HG02623 (cell line): Measurements from ENCODE around the gene KRT40.
"Not testable (repeated sequence)": the region's sequence is repeated elsewhere in the genome, so short reads cannot be mapped to it uniquely, and the experiment has no call there.

Experiments
- ATAC-seq: cut with Tn5 transposase; IDR thresholded peaks from one replicate; pipeline ENCODE4 v1.9.1; 2021; ENCODE audit warnings: moderate library complexity; ENCODE audit not compliant: unreplicated experiment

KRT40 gene

GRCh38 chr17:40984226-40984625, at the start of gene KRT40:
TSS of gene KRT40 (minus strand) at chr17:40984326. CDS start at chr17:40984273, 53 bp downstream.
- ATAC-seq = no peak

DNA sequence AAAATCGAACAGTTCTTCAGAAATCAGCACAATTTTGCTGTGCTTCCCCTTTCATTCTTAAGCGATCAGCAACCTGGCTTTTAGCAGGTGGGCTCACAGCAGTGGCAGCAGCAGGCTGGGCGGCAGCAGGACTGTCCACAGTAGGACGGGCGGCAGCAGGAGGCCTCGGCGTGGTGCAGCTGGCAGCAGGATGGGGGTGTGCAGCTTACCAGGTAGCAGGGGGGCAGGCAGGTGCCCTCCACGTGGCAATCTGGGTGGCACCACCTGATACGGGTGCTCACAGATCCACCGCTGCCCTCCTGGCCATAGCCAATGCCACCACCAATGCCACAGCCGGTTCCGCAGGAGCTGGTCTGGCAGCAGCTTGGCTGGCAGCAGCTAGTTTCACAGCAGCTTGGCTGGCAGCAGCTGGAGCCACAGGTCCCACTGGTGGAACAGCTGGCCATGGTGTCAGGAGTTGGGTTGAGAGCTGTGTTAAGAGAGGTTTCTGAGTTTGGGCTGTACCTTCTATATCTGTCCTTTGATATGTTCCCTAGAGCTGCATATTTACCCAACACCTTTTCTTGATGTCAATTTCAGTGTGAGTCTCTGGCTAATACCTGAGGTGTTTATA, 45.6 kb upstream of the KRT40 start, which contains the start of gene KRTAP1-4:
KRTAP1-4 (minus strand) TSS at position 563 of the 613 bp plus-strand sequence; CDS start at position 446, 117 bp downstream.
- ATAC-seq = no peak

DNA sequence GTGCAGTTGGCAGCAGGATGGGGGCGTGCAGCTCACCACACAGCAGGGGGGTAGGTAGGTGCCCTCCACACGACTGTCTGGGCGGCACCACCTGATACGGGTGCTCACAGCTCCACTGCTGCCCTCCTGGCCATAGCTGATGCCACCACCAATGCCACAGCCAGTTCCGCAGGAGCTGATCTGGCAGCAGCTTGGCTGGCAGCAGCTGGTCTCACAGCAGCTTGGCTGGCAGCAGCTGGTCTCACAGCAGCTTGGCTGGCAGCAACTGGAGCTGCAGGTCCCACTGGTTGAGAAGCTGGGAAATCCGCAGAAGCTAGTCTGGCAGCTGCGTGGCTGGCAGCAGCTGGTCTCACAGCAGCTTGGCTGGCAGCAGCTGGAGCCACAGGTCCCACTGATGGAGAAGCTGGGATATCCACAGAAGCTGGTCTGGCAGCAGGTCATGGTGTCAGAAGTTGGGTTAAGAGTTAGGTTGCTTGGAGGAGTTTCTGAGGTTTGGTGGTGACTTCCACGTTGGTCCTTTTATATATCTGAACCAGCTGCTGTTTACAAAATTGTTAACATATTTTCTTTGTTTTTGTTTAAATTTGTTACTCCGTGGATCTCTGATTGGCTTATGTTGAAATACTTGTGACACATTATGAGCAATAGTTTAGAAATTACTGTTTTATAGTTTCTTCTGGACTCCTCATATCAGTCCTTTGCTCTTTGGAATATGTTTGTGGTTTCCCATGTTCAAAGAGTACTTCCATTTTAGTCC, 42.8 kb upstream of the KRT40 start, which contains the start of gene KRTAP1-5:
KRTAP1-5 (minus strand) TSS at position 494 of the 757 bp plus-strand sequence; CDS start at position 441, 53 bp downstream.
- no peak for ATAC-seq

DNA sequence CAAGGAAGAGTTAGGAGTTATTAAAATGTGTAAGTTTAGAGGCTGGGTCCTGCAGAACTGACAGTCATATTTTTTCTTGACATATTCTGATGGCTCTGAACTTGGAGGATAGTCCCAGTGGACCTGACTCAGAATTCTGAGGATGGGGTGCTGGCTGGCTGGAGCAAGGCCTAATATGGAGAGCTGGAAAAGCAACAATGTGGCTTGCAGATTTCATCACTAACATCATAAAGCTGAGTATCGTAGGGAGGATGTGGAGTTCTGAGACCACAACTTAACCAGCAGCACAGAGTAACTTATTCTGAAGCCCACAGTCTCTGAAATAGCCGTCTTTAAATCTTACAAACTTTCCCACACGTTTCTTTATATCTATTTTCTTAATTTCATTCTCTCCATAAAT, 40.6 kb upstream of the KRT40 start:
- no peak for ATAC-seq

DNA sequence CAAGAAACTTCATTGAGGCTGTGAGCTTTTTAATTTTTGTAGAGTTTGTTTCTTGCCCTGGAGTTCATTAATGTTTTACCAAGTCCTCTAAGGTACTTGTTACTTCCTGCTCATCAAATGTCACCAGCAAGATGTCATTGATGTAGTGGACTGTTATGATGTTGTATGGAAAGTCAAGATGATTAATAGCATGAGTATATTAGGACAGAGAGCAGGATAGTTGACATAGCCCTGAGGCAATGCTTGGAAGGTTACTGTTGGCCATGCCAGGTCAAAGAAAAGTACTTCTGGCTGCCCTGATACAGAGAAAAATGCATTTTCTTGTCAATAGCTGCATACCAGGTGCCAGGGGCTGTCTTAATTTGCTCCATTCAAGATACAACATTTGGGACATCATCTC, 36.2 kb upstream of the KRT40 start:
- ATAC-seq = no peak

- no peak for ATAC-seq
These were observed 35.3 kb upstream of the KRT40 start for GRCh38 chr17:41019415-41019814.

DNA sequence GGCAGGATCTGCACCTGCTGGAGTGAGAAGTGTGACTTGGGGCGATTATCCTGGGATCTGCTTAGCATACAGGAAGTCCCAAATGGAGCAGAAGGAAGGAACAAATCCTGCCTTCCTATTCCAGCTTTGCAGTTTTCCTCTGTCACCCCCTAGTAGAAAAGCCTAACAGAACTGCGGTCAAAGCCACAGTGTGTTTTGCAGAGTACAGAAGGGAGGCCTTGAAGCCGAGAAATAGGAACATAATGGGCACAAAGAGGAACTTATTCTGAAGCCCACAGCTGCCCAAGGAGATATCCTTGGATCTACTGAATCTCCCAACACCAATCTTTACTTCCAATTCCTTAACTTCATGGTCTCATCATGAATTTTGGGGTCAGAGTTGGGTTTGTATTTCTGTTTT, 34.4 kb upstream of the KRT40 start:
- ATAC-seq = no peak

- no peak for ATAC-seq
These were observed 32.6 kb upstream of the KRT40 start for GRCh38 chr17:41016578-41017215.

- ATAC-seq = no peak
These were observed 31.3 kb upstream of the KRT40 start for GRCh38 chr17:41015454-41015853.

GRCh38 chr17:41013606-41014005, 29.5 kb upstream of the KRT40 start:
- no peak for ATAC-seq

DNA sequence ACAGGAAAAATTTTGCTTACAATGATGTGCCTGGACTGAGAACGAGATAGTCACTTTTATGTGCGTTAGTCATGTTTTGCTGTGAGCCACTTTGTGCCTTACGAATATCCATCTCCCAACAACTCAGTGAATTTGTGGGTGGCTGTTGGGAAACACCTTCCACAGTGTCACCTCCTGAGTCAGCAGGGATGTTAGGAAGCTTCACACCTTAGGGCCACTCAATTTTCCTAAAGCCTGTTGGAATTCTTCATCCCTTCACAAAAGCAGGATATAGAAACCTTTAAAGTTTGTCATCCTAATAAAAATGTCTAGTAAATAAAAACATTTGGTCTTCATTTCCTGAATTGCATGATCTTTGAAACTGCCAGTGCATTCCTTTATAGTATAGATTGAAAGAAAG, 29.1 kb upstream of the KRT40 start:
- no peak for ATAC-seq

DNA sequence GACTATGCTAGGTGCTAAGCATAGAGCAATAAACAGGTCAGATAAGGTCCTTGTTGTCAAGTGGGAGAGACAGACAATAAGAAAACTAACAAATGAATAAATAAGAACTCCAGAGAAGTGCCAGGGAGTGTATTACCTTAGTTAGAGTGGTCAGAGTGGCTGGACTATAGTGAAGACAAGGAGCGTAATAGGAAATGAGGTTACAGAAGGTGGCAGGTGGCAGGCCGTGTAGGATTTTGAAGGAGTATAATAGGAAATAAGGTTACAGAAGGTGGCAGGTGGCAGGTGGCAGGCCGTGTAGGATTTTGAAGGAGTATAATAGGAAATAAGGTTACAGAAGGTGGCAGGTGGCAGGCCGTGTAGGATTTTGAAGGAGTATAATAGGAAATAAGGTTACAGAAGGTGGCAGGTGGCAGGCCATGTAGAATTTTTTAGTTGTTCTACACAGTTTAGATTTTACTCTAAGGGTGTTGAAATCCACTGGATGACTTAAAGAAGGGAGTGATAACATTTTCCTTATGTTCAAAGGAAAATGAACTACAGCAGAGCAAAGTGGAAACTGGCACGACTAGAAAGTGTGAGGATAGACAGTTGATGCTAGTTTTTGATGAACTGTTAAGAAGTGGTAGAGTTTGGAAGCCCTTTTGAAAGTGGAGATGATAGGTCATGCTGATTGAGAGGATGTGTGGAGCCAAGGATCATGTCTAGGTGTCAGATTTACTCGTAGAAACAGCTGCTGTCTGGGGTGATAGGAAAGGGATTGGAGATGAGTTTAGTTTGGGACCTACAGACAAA, 28.4 kb upstream of the KRT40 start:
- no peak for ATAC-seq

DNA sequence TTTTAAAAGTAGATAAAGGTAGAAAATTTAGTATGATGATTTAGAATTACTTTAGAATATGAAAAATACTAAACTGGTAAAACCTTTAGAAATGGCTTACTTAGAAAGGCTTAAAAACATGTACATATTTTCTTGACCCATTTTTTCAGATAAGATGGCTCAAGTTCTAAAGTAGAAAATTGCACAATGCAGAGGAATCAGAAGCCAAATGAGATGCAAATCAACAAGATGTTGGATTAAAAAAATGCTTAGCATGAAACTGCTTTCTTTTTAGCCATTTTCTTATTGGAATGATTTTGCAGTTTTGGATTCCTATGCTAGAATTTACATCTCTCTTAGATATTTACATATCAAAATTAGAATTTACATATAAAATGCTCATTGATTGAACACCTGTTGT, 26.3 kb upstream of the KRT40 start:
- ATAC-seq = no peak

DNA sequence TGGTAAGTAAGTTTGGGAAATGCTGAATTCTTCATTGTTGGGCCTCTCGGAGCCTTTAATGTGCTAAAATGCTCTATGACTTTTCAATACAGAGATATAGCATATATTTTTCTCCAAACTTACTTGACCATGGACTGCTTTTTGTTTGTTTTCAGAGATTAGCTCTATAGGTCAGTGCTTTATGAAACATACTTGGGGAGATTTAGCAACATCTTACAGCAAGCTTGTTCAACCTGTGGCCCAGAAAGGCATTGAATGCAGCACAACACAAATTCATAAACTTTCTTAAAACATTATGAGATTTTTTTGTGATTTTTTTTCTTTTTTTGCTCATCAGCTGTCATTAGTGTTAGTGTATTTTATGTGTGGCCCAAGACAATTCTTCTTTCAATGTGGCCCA, 25.8 kb upstream of the KRT40 start:
- no peak for ATAC-seq

DNA sequence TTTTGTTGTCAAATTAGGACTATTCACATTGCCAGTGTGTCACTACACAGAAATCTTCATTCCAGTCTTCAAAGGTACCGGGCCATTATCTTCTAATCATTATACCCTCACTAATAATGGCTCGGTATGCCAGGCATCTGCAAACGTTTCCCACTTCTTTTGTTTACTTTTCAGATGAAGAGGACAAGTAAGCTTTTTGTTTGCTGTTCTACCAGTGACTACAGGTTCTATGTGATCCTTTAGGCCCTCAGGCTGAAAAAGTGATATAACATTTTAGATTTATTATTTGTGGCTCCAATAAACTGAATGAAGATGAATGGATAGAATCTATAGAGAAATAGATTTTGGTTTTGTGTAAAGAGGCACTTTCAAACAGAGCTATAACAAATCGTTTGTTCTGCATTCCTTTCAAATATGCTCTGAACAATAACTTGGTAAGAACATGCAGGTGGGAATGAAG, 25.2 kb upstream of the KRT40 start:
- no peak for ATAC-seq

- ATAC-seq = no peak
These were observed 24.7 kb upstream of the KRT40 start, which contains the start of gene KRTAP3-1 for GRCh38 chr17:41008811-41009210. TSS of gene KRTAP3-1 (minus strand) at chr17:41009128. CDS start at chr17:41009074, 54 bp downstream.

- no peak for ATAC-seq
These were observed 20.3 kb upstream of the KRT40 start for GRCh38 chr17:41004397-41004796.

DNA sequence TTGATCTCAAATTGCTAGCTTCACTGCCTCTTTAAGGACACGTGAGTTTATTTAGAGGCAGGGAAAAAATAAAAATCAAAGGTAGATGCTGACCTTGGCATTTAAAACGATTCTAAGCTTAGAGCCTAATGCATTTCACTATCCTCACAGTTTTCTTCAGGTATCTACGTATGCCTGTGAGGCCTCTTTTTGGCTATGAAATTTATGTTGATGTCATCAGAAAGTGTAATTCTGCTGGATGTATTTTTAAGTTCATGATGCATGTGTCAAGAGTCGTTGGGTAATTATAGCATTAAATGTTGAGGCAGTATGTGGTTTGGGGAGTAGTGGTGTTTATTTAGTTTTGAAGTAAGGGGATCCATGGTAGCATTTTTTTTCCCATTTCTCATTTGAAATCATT, 19.8 kb upstream of the KRT40 start:
- ATAC-seq = no peak

- ATAC-seq = no peak
These were observed 18.7 kb upstream of the KRT40 start for GRCh38 chr17:41002814-41003213.

DNA sequence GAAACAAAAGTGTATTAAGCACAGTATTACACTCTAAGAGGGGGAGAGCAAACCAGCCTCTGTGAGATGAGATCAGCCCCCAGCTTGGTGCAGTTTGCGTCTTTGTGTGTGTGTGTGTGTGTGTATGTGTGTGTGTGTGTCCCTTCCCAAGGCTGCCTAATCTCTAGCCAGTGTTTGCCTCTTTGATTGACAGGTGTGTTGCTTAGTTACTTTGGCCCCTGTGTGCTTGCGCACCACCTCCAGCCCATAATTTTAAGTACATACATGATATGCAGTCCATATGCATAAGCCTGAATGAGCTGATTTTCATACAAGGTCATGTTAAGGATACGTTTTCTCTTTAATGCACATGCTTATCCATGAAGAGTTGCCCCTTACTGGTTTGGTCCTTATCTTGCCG, 17.7 kb upstream of the KRT40 start:
- ATAC-seq = no peak

GRCh38 chr17:40999563-40999962, 15.4 kb upstream of the KRT40 start, which contains the start of gene KRTAP3-2:
TSS of gene KRTAP3-2 (minus strand) at chr17:40999906. CDS start at chr17:40999853, 53 bp downstream.
- ATAC-seq = not testable (repeated sequence)
